Lower leg skin (tissue), 3 donors: ENCODE measurements around the gene LIF.

Source experiments
- POLR2A ChIP-seq, 2 donors: fragments of 450-650 bp; IDR thresholded peaks; one replicate each; pipeline ENCODE4 v1.6.1; 2016 to 2017; ENCODE audit warnings: antibody characterized with exemption in 2 of 2, mild to moderate bottlenecking in 1 of 2, moderate library complexity in 1 of 2
- TF ChIP-seq, protein P1 (sequence below), 3 donors: fragments of 450-650 bp; IDR thresholded peaks; one replicate each; pipeline ENCODE4 v1.5.1; 2016; ENCODE audit warnings: antibody characterized with exemption in 3 of 3, mild to moderate bottlenecking in 3 of 3, moderate library complexity in 2 of 3

DNA sequence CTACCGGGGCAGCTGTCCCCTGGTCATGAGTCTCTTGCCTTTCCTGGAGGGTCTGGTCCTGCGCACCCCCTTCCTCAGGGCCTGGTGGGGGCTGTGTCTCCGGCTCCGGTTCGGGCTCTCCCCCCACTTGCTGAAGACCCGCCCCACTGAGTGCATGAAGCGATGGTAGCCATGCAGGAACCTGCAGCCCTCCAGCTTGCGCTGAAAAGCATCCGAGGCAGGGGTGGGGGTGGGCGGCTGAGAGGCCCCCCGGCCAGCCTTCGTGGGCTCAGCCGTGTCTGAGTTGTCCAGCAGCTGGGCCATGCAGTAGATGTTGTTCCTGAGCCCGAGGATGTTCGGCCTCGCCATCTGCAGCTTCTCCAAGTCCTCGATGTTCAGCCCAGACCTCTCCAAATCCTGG, 17.3 kb upstream of the LIF start:
- TF ChIP-seq, protein P1, sequence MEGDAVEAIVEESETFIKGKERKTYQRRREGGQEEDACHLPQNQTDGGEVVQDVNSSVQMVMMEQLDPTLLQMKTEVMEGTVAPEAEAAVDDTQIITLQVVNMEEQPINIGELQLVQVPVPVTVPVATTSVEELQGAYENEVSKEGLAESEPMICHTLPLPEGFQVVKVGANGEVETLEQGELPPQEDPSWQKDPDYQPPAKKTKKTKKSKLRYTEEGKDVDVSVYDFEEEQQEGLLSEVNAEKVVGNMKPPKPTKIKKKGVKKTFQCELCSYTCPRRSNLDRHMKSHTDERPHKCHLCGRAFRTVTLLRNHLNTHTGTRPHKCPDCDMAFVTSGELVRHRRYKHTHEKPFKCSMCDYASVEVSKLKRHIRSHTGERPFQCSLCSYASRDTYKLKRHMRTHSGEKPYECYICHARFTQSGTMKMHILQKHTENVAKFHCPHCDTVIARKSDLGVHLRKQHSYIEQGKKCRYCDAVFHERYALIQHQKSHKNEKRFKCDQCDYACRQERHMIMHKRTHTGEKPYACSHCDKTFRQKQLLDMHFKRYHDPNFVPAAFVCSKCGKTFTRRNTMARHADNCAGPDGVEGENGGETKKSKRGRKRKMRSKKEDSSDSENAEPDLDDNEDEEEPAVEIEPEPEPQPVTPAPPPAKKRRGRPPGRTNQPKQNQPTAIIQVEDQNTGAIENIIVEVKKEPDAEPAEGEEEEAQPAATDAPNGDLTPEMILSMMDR (IDR thresholded peaks at IDR 0.05), result no peak
- no peak for TF ChIP-seq POLR2A (IDR thresholded peaks at IDR 0.05)
